ENCODE results near the gene CREB3L1.
A peak's percentile ranks its signal among the peaks of the same experiment; 100 is the strongest.

CREB3L1 gene

DNA sequence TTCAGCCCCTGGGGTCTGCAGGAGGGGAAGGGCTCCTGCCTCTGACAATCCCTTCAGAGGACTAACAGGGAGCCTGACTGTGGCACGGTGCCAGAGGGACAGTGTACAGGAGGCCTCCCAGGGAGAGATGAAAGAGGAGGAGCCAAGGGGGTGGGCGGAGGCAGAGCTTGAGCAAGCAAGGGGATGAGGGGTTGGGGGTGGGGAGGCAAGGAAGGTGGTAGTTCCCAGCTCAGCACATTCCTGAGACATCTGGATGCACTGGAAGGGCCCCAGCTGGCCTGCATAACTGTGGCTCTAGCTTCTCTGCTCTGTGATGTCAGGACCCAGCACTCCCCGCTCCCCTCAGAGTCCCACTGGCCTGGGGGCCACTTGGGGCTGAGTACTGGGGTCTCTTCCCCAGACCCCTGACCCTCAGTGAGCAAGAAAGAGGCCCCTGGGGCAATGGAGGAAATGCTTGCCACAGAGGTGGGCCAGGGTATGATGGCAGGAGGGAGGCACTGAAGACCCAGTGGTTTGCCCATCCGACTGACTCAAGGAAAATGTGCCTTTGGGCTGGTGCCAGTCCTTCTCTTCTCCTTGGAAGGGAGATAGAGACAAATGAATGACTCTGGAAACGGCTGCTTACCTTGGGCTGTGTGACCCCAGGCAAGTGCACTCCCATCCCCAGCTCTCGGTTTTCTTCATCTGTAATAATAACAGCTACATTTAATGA, 13.3 kb downstream of the CREB3L1 start:
- DNase-seq, result peak; percentile 28 to 60

DNA sequence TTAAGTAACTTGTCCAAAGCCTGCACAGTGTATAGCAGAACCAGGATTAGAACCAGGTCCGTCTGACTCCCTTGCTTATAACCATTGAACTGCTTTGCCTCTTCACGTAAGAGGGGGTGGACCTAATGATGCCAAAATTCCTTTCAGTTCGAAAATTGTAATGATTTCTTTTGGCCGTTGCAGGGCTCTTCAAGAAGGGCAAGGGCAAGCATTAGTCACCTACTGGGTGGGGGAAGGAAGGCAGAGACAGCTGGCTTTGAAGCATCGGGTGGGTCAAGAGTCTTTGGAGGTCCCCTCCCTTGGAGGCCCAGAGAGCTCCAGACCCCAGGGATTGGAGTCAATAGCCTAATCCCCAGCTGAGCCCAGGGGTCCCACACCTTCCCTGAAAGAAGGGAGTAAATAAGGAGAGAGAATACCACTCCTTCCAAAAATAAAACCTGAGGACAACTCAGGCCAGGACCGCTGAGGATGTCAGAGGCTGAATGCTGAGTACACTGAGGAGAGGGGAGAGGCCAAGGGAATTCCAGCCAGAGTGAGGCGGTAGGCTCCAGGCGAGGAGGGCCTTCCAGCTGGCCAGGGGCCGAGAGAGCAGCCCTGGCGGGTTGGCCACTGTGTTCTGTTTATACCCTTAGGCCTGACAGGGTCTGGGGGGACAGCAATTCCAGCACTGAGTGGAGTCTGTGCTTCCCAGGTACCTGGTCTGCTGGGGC, 14.1 kb downstream of the CREB3L1 start:
- TF ChIP-seq GATA1 (IDR thresholded peaks at IDR 0.05; ENCODE audit: low read depth, low read length) (no peak), POLR2A (IDR thresholded peaks at IDR 0.05; ENCODE audit: low read length) (no peak)
- DNase-seq, result no peak

More for the DNA sequence above, 13.3 kb downstream of the CREB3L1 start:
- no peak for TF ChIP-seq GATA1 (IDR thresholded peaks at IDR 0.05; ENCODE audit: low read depth, low read length)
- TF ChIP-seq POLR2A (IDR thresholded peaks at IDR 0.05; ENCODE audit: low read length), result no peak

DNA sequence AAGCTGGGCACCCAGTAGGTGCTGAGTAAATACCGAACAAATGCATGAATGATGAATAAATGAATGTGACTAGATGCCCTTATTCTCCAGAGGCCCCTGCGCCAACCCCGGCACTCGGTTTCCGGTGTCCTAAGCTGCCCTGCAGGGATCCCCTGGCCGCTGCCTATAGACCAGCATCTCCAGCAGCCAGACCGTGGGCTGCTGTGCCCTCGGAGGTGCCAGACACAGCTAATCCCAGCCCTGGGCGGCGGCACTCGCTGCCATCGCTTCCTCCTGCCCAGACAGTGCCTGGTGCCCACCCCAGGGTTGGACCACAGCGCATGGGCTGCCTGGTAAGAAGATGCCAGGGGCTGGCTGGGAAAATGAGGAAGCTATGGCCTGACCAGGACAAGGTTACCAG, 15.6 kb downstream of the CREB3L1 start:
- TF ChIP-seq POLR2A (IDR thresholded peaks at IDR 0.05; ENCODE audit: low read length) (no peak), GATA1 (IDR thresholded peaks at IDR 0.05; ENCODE audit: low read depth, low read length) (no peak)

DNA sequence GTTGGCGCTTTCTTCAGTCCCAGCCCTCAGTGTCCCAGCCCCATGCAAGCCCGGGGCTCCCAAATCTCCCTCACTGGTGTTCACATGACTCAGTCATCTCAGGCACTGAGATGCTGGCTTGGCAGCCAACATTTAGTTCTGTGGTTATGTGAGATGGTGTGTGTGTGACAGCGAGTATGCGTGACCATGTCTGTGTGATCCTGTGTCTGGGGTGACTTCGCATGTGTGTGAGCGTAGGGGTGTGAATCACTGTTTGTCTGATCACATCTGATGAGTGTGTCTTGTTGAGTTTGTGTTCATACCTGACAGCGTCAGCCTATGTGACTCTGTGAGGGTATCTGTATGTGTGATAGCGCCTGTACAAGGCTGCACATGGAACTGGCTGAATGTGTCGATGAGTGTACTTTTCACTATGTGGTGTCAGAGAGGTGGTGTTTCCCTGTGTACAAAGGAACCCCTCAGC, 16.2 kb downstream of the CREB3L1 start:
- TF ChIP-seq GATA1 (IDR thresholded peaks at IDR 0.05; ENCODE audit: low read depth, low read length), result no peak
- no peak for TF ChIP-seq POLR2A (IDR thresholded peaks at IDR 0.05; ENCODE audit: low read length)
- no peak for DNase-seq

More for the DNA sequence above, 15.6 kb downstream of the CREB3L1 start:
- DNase-seq, result no peak

DNA sequence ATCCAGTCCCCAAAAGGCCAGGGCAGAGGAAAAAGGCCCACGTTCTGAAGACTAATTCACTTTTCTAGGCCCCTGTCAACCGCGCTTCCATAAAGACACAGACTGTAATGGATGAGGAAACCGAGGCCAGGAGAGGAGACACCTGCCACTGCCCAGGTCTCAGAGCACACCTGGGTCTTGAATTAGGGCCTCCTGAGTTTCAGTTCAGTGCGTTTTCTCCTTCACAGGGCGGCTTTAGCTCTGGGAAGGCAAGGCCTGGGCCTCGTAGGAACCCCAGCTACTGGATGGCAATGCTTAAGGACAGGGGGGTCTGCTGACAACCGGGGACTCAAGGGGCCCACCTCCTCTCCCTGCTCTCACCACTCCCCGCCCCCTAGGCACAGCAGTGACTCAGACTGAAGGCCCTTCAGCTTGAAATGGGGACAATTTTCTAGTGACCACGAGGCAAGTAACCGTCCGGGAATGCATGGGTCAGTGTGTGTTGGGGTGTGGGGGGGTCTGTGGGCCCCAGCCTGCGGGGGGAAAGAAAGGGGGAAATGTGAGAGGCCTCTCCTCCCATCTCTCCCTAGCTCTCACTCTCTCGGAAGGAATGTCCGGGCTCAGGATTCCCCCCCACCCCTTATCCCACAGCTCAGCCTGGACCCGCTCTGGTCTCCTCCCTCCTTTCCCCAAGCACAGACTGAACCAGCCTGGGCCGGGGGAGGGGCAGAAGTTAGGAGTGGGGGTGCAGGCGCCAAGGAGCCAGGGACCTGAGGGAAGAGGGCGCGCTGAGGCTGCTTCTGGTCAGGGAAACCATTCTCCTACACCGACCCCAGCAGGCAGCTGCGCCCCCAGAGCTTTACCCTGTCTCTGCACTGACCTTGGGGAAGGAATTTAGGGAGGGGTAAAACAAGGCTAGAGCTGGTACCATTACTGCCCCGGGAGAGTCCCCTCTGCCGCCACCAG, 17.2 kb downstream of the CREB3L1 start:
- DNase-seq, result no peak
- no peak for TF ChIP-seq POLR2A (IDR thresholded peaks at IDR 0.05; ENCODE audit: low read length)
- no peak for TF ChIP-seq GATA1 (IDR thresholded peaks at IDR 0.05; ENCODE audit: low read depth, low read length)

DNA sequence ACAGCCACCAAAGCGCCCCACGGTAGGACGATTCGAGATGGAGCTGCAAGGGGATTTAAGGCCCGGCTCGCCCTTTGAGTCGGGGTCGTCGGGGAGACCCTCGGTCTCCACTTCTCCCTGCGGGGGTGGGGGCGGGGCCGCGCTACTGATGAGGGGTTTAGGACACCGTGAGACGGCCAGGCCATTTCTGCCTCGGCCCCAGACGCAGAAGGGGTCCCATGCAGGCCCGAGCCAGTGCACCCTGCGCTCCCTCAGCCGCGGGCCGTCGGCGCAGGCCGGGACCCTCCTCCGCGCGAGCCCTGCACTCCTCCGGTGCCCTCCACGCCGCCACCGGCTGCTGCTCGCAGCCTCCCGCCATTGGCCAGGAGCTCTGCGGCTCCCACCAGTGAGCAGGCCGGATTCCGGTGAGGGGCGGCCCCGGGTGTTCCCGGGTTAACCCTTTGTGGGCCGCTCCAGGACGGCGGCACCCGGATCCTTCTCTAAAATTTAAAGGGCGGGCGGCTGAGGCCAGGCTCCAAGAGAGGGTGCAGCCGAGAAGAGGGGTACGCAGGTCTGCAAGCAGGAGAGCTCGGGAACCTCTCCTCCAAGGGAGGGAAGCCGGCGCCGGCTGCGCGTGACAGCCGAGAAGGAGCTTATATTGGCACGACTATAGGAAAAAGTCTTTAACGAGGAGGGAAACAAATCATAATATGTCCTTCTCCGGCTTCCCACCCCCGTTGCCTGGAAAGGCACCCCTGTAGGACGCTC, 18.0 kb downstream of the CREB3L1 start:
- peak; percentile 70 to 82 for DNase-seq
- no peak for TF ChIP-seq POLR2A (IDR thresholded peaks at IDR 0.05; ENCODE audit: low read length)
- no peak for TF ChIP-seq GATA1 (IDR thresholded peaks at IDR 0.05; ENCODE audit: low read depth, low read length)

DNA sequence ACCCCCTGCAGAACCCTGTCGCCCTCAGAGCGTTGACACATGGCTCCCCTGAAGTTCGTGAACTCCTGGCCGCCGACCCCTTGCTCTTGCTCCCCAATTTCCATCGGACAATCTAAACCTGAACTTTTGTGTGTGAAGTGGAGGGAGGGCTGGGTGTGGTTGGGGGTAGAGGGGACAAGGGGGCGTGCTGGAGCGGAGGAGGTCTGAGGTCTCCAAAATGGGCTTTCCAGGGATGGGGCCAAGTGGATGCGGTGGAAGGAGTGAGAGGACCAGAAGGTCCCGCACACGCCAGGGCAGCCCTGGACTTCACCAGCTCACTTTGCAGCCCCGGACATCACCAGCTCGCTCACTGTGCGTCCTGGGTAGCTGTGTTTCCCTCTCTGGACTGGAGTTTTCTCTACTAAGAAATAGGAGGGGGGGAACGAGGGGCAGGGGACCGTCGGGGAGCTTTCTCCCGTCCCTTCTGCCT, 18.6 kb downstream of the CREB3L1 start:
- DNase-seq, result no peak
- TF ChIP-seq GATA1 (IDR thresholded peaks at IDR 0.05; ENCODE audit: low read depth, low read length) (no peak), POLR2A (IDR thresholded peaks at IDR 0.05; ENCODE audit: low read length) (no peak)

DNA sequence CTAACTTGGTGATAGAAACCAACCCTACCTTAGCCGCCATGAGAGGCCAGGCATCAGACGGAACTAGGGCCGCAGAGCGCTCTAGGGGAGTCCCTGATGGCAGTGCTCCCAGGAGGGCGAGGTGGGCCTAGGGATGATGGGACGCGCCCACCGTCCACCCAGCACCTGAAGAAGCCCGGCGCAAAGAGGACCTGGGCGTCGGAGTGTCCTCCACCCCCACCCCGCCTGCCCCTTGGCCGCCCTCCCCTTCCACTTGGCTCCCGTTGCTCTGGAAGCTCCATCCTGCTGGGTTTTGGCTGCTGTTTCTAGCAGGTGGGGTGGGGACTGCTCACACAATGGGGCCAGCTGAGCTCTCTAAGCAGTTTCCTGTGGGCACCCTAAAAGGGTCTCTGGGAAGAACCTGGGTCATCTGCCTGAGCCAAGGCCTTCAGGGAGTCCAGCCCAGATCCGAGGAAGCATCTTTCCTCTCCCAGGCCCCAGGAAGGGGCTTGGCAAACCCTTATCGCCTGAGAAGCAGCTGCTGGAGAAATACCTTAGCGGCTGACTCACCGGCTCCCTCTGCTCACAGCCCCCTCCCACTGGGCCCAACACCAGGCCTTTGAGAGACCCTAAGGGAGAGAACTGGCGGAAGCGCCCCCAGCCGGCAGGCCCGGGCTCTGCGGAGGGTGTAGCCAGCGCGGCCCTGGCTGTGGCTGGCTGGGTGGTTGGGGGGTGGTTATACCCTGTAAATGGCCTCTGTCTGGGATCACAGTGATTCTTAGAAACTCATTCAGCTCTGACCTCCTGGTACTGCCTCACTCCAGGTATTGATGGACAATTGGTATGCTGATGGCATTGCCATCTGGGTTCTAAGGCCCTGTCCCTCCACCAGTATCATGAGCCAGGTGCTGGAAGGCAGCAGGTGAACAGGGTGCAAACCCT, 19.3 kb downstream of the CREB3L1 start:
- peak; percentile 59 to 77 for DNase-seq
- TF ChIP-seq GATA1 (IDR thresholded peaks at IDR 0.05; ENCODE audit: low read depth, low read length) (no peak), POLR2A (IDR thresholded peaks at IDR 0.05; ENCODE audit: low read length) (no peak)

DNA sequence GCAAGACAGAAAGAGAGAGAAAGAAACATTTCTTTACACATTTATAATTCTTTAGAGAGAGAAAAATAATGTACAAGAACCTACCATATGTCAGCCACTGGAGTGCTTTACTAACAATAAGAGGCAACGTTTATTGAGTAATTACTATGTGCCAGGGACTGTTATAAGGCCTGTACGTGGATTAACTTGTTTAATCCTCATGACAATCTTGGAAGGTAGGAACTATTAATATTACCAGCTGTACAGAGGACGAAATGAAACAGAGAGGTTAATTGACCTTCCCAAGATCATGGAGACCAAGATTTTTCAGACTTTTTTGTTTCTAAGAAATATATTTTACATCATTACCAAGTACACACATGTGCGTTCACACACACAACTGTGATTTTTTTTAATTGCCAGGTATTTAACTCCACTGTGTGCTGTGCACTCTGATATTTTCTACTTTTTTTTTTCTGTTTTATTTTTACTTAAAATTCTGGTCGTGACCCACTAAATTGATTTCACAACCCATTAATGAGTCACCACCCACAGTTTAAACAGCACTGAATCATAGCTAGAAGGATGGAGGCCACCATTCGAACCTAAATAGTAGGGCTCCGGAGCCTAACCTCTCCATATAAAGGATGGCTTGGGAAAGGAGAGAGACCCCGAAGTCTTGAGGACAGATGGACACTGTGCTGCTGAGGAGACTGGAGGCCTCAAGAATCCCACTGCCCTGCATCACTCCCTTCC, 21.4 kb downstream of the CREB3L1 start:
- peak in 1 of 2 experiments; percentile 21 for DNase-seq
- TF ChIP-seq POLR2A (IDR thresholded peaks at IDR 0.05; ENCODE audit: low read length) (no peak), GATA1 (IDR thresholded peaks at IDR 0.05; ENCODE audit: low read depth, low read length) (no peak)

DNA sequence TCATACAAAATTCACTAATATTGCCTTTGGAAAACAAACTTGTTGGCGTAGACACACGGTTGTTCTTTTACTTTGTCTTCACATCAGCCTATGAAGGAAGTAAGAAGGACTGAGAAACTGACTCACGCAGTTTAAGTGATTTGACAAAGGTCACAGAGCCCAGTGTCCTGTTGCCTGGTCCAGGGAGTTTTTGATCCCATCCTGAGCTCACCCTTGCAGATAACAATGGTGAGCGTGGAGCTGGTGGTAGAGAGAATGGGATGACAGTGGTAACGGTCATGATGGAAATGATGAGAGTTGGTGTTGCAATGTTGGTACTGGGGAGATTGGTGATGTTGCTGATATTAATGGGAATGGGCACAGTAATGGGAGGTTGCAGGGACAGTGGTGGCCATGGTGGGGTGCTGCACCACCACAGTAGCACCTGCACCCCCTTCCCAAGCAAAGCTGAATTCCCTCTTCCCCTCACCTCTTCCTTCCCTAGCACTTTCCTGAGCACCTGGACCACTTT, 22.0 kb downstream of the CREB3L1 start:
- no peak for TF ChIP-seq GATA1 (IDR thresholded peaks at IDR 0.05; ENCODE audit: low read depth, low read length)
- no peak for TF ChIP-seq POLR2A (IDR thresholded peaks at IDR 0.05; ENCODE audit: low read length)
- no peak for DNase-seq

DNA sequence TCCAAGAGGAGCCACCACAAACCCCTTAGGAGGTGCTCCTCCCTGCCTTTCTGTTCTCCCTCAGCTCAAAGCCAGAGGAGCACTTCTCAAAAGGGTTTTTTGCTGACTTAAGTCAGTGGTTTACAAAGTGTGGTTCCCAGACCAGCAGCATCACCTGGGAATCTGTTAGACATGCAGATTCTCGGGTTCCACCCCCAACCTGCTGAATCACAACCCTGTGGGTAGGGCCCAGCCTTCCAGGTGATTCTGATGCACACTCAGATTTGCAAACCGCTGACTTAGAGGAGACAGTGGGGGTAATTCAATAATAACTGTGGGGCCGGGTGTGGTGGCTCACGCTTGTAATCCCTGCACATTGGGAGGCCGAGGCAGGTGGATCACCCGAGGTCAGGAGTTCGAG, 22.8 kb downstream of the CREB3L1 start:
- no peak for TF ChIP-seq GATA1 (IDR thresholded peaks at IDR 0.05; ENCODE audit: low read depth, low read length)
- TF ChIP-seq POLR2A (IDR thresholded peaks at IDR 0.05; ENCODE audit: low read length), result no peak
- DNase-seq, result no peak

All from erythroblast (primary cell).